ENCODE results near the gene FNDC4. TPM values are rescaled to one million over a fixed set of nuclear protein-coding genes. Genes with fewer than 3 reads are reported as not detected.

Gene FNDC4
- total and polyA plus RNA-seq, 2 of the 8 experiments (the other 6 are each of a cell fraction or from before 2014, with no cell fraction given), result 14.1 to 14.7 TPM

DNA sequence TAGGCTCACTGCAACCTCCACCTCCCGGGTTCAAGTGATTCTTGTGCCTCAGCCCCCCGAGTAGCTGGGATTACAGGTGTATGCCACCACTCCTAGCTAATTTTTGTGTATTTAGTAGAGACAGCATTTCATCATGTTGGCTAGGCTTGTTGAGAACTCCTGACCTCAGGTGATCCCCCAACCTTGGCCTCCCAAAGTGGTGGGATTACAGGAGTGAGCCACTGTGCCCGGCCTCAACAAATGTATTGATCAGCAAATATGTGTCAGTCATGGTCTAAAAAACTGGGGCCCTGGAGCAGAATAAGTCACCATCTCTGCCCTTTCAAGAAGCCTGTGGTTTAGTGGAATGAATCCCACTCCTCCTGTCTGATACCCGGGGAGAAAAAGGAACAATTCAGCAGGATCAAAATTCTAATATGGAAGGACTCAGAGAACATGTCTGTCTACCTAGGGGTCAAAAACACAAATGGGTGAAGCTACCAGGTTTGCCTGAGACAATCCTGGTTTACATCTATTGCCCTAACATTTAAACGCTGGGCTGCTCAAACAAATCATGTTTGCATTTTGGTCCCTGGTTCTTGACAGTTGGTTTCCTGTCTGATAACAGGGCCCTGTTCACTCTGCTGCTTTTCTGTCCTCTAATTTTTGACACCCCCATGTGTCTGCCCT is 23.2 kb upstream of the FNDC4 start:
- no peaks in the 10 kb centered on the region for H4K20me1 ChIP-seq (replicated peaks in 1 of 2; ENCODE audit: control insufficient read depth in 1 of 2, insufficient read depth in 2 of 2, low read length in 2 of 2)
- no peak for FAIRE-seq
- CTCF ChIA-PET (ENCODE audit: partially characterized antibody), result interaction anchor here (0.7 kb wide), 1 partner anchor 1489 kb away, joined by 3 read pairs; no protein-coding TSS in a partner anchor

More for the DNA sequence above, 23.2 kb upstream of the FNDC4 start:
- Histone ChIP-seq H2AFZ (ENCODE audit: low read length) (no peak overlapping the region), H2BK5ac (ENCODE audit: low read depth, low read length) (no peak overlapping the region), H3K23me2 (ENCODE audit: low read depth, low read length) (no peaks in the 10 kb centered on the region; the same call in 1 of the 2 replicates), H4K5ac (ENCODE audit: insufficient read length, low read depth, low read length) (no peak overlapping the region), H3K4me3 (ENCODE audit: extremely low read depth in 1 of 4, insufficient read depth in 2 of 4, low read depth in 3 of 4, low read length in 4 of 4) (no peak overlapping the region), H3K4me2 (ENCODE audit: insufficient read depth in 1 of 2, low read depth in 2 of 2, low read length in 2 of 2) (no peak overlapping the region), H2AK5ac (ENCODE audit: low read depth, low read length) (no peak overlapping the region), H3K4me1 (replicated peaks in 1 of 4; ENCODE audit: control insufficient read depth in 3 of 4, insufficient read depth in 4 of 4, low read length in 3 of 4) (no peaks in the 10 kb centered on the region), H2BK15ac (ENCODE audit: low read length) (no peak overlapping the region), H3K4ac (replicated peaks; ENCODE audit: insufficient read length, low read depth, low read length) (no peak overlapping the region), H2BK120ac (replicated peaks; ENCODE audit: low read depth, low read length) (no peak overlapping the region), H3K9ac (replicated peaks in 1 of 4; ENCODE audit: extremely low read depth in 1 of 4, low read depth in 3 of 4, low read length in 3 of 4) (no peak overlapping the region), H3K23ac (ENCODE audit: insufficient read length) (no peak overlapping the region), H3K79me1 (ENCODE audit: low read depth, low read length) (no peaks in the 10 kb centered on the region), H3K18ac (ENCODE audit: extremely low read depth, low read length) (no peak overlapping the region), H4K8ac (ENCODE audit: extremely low read depth, insufficient read depth, low read length) (no peak overlapping the region), H4K91ac (replicated peaks; ENCODE audit: insufficient read length, low read length) (no peak overlapping the region), H3K27ac (ENCODE audit: low read depth, low read length) (no peak overlapping the region), H2BK12ac (ENCODE audit: low read depth, low read length) (no peak overlapping the region), H3K9me3 (ENCODE audit: insufficient read depth in 2 of 2, low read depth in 1 of 2, low read length in 1 of 2) (no peaks in the 10 kb centered on the region), H3K14ac (ENCODE audit: insufficient read length) (no peak overlapping the region), H3K27me3 (replicated peaks in 1 of 4; ENCODE audit: control insufficient read depth in 3 of 4, extremely low read depth in 1 of 4, insufficient read depth in 3 of 4, low read length in 3 of 4) (no peaks in the 10 kb centered on the region), H3K79me2 (ENCODE audit: control insufficient read depth in 1 of 2, insufficient read depth in 2 of 2, low read length in 2 of 2) (no peaks in the 10 kb centered on the region), H2BK20ac (ENCODE audit: low read length) (no peak overlapping the region), H3K56ac (replicated peaks; ENCODE audit: insufficient read length, low read depth, low read length) (no peak overlapping the region), H3K36me3 (ENCODE audit: control insufficient read depth in 2 of 4, insufficient read depth in 4 of 4, low read length in 3 of 4) (no peaks in the 10 kb centered on the region)
- 92% methylated on average over 5 of the region's 5 CpGs; no CpG with 5 or more reads in 1 of the 2 experiments for WGBS, 2 experiments (ENCODE audit: extremely low coverage in 1 of 2, insufficient coverage in 1 of 2, insufficient read length in 1 of 2, insufficient replicate concordance in 2 of 2, low coverage in 1 of 2, low lambda C conversion rate in 2 of 2, missing lambda C conversion rate in 1 of 2)
- TF ChIP-seq EGR1 (IDR thresholded peaks at IDR 0.05; ENCODE audit: borderline replicate concordance, low read depth, low read length), result no peak
- no peak for TF ChIP-seq POLR2AphosphoS5 (IDR thresholded peaks at IDR 0.05; ENCODE audit: low read depth, low read length)
- no peak for DNase-seq (ENCODE audit: low read depth in 1 of 2, low spot score in 2 of 2)
- POLR2A ChIA-PET (ENCODE audit: partially characterized antibody), result no interaction called here
